COR-L47 (cell line): ENCODE results near the gene PCK1.
A peak's percentile ranks its signal among the peaks of the same experiment; 100 is the strongest.
"Not testable (repeated sequence)": the region's sequence is repeated elsewhere in the genome, so short reads cannot be mapped to it uniquely, and the experiment has no call there.

ENCODE experiments used
- DNase-seq: peaks from one replicate; lab custom pipeline; 2025; lab: John Stamatoyannopoulos, UW

The PCK1 gene

DNA sequence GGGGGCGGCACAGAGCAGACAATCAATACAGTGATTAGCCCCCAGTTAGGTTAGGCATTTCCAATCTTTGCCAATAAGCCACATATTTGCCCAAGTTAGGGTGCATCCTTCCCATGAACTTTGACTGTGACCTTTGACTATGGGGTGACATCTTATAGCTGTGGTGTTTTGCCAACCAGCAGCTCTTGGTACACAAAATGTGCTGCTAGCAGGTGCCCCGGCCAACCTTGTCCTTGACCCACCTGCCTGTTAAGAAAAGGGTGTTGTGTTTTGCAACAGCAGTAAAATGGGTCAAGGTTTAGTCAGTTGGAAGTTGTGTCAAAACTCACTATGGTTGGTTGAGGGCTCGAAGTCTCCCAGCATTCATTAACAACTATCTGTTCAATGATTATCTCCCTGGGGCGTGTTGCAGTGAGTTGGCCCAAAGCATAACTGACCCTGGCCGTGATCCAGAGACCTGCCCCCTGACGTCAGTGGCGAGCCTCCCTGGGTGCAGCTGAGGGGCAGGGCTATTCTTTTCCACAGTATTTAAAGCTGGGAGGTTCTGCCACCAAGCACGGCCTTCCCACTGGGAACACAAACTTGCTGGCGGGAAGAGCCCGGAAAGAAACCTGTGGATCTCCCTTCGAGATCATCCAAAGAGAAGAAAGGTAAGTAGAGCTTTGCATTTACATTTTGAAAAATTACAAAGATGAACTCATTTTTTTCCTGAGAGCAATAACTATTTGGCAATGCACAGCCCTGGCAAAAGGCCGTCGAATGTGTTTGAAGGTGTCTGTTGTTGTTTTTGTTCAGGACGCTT, at the start of gene PCK1:
PCK1 (plus strand) TSS at position 557 of the 802 bp plus-strand sequence. CDS start 302 bp downstream, outside the sequence.
- DNase-seq, result peak; percentile 68

DNA sequence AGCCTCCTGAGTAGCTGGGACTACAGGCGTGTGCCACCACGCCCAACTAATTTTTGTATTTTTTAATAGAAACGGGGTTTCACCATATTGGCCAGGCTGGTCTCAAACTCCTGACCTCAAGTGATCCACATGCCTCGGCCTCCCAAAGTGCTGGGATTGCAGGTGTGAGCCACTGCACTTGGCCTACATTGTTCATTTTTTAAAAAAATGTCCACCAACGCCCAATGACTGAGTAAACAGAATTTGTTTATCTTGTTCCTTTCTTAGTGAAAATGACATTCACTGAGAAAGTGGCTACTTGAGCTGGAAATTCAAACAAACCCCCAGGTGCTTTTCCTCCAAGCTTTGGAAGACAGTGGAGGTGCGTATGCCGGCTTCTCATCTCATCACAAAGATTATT, 49.2 kb upstream of the PCK1 start:
- DNase-seq, result not testable (repeated sequence)

DNA sequence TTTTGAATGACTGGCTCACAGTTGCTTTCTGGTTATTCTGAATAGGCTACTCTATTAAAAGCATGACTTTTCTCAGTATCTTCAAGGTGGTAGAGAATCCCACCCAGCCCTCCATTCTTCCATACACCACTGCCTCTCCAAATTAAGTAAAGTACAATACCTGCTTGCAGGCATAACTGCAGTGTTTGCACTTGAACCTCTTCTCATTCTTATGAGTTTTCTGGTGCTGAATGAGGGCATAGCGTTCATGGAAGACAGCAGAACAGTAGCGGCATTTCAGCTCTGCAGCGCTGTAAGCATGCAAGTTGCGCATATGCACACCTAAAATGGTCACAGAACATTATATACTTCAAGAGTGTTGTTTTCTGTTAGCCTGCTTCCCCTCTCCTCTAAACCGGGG, 48.5 kb upstream of the PCK1 start:
- no peak for DNase-seq

DNA sequence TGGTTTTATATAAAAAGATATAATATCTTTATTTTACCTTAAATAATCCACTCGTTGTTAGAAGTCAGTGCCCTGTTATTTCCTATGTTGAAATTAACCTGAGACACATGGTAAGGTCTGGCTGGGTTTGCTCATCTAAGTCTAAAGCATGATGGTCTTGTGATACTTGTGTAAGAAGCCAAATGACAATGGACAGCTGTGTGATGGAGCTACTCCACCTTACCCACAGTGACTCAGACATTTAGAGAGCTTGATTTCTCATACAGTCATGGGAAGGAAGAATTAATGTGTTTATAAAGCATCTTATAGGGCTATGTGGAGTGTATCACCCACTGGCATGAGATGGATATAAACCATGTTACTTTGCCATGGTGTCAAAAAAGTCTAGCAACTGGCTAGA, 47.7 kb upstream of the PCK1 start:
- DNase-seq, result no peak

DNA sequence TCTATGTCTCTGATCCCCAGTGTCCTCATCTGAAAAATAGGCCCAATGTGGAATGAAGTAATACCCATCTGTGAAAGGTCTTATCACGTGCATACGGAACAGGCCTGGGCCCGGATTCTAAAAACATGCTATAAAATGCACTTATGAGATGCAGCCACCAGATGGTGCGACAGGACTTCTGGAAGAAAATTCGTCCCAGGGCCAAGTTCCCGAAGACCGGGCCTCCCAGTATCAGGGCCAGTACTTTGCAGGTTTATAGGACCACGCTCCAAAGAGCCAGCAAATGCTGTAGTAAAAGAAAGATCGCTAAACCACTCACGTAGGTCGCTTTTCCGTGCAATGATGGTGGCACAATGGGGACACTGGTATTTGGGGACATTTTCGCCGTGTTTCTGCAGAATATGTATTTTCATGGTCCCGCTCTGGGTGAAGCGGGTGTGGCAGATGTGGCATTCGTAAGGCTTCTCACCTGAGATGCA, 46.6 kb upstream of the PCK1 start:
- DNase-seq, result peak; percentile 37

DNA sequence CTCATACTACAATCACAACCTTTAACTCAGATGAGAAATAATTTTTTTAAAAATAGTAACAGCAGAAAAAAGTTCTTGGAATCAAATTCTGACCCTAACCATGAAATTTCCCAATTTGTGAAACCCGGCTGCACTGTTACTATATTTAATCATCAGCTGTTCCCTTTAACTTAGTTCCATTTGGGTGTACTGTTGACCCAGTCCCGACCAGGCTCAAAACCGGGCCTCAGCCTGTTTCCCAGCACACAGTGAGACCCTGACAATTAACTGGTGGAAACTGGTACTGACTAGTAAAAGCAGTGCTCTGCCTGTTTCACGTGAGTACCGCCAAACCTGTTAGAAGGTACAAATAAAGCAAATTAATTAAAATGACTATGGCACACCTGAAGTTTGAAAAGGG, 43.0 kb upstream of the PCK1 start:
- no peak for DNase-seq

DNA sequence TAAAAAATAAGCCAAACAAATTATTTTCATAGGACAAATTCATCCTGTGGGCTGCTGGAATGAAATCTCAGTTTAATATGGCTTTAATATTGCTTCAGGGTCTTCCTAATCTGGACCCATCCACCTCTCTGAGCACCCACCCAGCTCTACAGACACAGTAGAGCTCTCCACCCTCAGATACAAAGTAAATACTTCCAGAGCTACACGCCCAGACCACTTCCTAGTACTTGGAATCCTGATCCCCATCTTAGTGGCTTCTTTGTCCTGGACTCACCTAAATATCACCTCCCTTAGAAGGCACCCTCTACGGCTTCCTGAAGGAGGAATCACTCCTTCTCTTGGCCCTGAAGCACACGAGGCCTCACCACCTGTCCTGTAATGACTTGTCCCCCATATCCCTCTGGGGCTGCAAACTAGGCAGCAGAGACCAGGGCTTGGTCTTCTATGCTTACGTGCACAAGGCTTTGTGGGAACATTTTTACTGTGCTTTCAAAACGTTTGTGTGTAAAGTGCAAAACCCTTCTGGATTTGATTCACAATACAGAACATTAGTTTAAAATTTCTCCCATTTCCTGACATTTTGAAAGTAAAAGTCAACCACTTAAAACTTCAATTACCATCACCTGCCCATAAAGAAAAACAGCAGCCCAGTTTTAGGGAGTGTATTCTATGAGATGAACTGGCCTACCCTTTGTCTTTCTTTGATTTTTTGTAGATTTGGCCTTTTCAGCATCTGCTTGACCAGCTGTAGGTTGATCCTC, 38.4 kb upstream of the PCK1 start:
- no peak for DNase-seq

DNA sequence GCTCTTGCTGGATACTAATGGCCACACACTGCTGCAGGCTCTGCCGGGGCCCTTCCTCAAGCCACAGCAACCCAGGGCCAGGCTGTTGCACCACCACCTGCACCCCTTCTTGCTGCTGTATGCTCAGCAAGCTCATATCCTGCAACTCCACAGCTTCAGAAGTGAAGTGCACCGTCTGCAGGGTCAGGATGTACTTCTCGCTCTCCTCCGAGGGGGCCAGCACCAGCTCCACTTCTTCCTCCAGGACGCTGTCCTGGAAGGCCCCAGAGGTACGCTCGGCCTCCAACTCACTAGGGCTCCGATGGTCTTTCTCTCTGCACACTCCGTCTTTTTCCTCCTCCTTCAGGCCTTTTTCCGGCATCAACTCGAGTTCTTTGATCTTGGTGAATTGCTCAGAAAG, 37.1 kb upstream of the PCK1 start:
- no peak for DNase-seq

DNA sequence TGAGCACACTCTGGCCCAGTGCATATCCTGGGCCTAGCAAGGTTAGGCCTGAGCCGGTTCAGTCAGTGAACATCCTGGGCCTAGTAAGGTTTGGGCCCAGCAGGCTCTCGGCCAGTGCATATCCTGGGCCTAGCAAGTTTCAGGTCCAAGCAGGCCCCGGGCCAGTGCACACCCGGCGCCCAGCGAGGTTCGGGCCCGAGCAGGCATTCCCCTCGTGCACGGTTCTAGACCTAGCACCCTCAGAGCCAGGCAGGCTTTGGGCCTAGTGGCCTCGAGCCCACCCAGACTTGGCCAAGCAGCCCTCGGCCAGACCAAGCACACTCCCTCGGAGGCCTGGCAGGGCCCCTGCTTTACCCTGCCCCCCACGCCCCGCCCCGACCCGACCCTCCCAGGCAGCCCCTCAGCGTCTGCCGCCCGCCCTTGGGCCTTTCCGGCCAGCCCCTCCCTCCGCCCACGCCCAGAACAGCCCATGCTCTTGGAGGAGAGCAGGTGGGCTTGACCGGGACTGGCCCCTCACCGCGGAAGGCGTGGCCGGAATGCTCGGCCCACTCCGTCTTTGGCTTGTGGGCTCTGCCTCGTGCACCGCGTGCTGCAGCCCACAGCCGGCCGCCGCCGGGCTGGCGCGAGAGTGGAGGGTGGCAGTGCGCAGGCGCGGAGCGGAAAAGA, 36.3 kb upstream of the PCK1 start, which contains the start of gene CTCFL:
CTCFL (minus strand) TSS at position 630 of the 666 bp plus-strand sequence. CDS start 935 bp downstream, outside the sequence.
- DNase-seq, result no peak

DNA sequence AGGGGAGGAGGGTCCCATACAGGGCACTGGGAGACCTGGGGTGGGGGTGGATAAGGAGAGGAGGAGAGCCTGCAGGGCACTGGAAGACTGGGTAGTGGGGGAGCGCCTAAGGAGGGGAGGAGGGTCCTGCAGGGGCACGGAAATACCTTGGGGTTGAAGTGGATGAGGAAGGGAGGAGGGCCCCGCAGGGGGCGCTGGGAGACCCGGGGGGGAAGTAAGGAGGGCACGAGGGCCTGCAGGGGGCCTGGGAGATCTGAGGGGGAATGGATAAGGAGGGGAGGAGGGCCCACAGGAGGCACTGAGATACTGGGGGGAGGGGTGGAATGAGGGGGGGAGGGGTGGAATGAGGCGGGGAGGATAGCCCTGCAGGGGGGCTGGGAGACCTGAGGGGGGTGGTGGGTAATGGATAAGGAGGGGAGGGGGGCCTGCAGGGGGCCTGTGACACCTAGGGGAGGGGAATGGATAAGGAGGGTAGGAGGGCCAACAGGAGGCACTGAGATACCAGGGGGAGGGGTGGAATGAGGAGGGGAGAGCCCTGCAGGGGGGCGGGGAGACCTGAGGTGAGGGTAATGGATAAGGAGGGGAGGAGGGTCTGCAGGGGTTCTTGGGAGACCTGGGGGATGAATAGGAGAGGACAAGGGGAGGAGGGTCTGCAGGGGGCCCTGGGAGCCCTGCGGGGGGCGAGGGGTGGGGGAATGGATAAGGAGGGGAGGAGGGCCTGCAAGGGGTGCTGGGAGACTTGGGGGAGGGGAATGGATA, 35.4 kb upstream of the PCK1 start:
- no peak for DNase-seq

DNA sequence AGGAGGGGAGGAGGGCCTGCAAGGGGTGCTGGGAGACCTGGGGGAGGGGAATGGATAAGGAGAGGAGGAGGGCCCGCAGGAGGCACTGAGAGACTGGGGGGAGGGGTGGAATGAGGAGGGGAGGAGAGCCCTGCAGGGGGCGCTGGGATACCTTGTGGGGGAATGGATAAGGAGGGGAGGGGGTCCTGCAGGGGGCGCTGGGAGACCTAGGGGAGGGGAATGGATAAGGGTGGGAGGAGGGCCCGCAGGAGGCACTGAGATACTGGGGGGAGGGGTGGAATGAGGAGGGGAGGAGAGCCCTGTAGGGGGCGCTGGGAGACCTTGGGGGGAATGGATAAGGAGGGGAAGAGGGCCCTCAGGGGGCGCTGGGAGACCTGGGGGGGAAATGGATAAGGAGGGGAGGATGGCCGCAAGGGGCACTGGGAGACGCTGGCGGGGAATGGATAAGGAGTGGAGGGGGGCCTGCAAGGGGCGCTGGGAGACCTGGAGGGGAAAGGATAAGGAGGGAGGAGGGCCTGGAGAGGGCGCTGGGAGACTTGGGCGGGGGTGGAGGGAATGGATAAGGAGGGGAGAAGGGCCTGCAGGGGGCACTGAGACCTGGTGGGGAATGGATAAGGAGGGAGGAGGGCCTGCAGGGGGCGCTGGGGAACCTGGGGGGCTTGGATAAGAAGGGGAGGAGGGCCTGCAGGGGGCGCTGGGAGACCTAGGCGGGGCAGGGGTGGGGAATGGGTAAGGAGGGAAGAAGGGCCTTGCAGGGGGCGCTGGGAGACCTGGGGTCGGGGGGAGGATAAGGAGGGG, 34.6 kb upstream of the PCK1 start:
- DNase-seq, result peak; percentile 15

DNA sequence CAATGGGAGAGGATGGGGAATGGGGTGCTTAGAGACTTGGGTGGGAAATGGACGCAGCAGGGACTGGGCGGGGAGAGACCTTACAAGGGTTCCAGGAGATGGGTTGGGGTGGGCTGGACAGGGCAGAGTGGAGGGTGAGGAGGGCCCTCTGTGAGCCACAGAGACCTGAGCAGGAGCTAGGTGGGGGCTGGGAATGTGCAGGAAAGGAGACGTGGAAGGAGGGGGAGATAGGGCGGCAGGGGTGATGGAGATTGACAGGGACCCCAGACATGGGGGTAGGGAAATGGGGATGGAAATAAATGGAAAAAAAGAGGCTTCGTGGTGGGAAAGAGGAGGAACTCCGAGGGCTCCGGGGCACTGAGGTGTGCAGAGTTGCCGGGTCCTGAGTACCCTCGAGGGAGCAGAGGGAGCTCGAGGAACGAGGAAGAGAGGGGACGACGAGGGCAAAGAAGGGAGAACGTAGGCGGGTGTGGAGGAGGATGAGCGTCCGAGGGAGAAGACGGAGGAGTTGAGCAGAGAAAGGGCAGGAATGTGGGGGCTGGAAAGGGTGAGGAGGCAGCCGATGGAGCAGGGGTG, 33.9 kb upstream of the PCK1 start:
- no peak for DNase-seq

DNA sequence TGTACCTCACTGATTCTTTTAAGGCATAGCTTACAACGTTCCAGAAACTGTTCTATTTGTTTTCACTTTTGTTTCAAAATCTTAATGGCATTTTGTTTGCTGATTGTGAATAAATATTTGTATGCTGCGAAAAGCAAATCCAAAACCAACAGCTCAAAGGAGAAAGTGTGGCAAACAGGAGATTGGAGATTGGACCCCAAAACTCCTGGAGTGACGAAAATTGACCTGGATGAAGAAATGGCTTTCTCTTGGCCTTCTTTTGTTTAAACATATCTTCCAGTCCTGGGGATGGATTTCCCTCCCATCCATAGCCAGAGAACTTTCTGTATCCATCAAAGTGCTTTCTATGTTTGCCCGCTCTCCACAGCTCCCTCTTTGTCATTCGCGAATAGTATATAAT, 33.2 kb upstream of the PCK1 start:
- DNase-seq, result no peak

DNA sequence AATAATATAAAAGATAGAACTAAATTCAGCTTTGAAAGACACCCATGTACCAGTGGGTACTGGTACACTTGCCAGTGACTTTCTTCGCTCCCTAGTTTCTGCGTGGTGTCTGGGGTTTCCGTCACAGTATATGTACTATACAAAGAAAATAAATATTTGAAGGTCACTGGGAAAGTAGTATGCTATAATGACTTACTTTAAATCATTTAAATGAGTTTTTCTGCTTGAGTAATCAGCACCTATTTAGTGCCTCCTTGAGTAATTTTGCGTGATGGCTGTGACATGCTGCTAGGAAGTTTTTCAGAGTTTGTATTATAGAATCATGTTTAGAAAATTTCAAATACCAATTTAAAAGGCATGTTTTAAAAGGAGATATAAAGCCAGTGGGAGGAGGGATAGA, 32.8 kb upstream of the PCK1 start:
- DNase-seq, result no peak

DNA sequence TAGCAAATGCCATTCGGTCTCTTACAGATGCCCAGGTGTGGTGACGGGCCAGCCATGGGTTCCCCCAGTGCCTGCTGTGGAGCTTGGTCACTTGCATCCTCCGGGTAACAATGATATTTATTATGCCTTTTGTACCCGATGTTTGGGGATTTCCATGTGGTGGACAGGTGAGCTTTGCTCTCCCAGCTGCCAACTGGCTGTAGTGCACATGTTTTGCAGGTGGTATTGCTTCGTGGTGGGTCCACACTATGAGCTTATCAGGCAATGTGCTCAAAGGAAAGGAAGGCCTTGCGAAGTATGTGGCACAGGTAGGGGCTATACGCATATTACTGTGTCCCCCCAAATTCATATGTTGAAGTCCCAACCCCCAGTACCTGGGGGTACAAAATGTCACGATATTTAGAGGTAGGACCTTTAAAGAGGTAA, 31.7 kb upstream of the PCK1 start:
- no peak for DNase-seq

DNA sequence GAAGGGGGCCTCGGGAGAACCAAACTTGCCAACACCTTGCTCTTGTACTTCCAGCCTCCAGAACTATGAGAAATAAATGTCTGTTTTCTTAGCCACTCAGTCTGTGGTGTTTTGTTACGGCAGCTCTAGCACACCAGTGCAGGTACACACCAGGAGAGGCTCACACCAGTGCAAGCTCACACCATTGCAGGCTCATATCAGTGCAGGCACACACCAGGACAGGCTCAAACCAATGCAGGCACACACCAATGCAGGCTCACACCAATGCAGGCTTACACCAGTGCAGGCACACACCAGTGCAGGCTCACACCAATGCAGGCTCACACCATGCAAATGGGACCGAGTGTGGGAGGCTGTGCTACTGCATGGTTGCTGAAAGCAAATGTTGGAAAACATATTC, 31.1 kb upstream of the PCK1 start:
- DNase-seq, result no peak

DNA sequence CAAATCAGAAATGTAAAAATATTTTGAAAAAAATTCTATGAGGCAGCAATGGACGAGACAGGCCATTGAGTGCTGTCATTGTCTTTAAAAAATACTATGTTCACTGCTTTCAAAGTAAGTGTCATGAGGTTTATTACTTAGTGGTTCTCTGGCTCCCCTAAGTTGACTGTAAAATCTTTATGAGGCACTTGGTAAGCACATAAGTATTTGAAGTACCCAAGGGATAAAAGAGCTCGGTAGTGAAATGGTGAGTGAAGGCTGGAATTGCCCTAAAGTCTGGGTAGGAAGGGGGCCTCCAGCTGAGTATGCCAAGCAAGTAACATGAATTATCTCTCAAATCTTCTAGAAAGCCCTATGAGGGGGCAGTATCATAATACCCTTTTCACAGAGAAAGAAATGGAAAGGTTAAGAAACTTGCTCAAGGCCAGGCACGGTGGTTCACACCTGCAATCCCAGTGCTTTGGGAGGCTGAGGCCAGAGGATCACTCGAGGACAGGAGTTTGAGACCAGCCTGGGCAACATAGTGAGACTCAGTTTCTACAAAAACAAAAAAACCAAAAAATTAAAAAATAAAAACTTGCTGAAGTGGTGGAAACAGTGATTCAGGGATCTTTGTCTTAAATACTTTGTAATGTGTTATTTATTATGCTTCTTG, 30.5 kb upstream of the PCK1 start:
- DNase-seq, result no peak

DNA sequence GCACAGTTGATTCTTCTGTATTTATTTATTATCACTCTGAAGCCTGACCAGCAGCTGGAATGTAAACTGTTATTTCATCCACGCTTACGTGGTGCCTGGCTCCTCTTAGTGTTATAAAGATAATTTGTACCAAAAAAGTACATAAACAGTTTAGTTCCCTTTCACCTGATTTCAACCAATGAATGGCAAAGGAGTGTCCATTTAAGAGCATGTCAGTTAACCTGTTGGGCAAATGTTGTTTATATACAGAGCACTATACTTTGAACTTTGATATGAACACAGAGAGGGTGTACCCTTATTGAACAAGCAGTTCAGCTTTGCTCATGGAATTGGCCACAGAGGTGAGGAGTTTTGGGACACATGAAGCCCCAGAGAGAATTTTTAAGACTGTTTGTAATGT, 28.8 kb upstream of the PCK1 start:
- no peak for DNase-seq

DNA sequence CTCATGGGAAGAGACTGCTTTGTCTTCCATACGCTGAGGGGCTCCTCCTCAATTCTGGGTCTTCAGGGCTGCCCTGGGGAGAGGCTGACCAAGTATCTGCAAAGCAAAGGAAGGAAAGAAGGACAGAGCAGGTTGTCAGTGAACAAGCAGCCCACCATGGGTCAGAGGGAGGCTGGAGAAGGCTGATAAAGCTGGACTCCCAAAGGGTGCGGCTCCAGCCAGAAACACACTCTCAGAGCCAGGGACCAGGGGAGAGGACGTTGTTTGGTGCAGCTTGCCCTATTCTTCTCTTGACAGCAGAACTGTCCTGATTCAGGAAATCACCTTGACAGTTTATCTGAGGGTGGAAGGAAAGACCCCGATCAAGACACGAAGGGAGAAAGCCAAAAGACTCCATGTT, 25.6 kb upstream of the PCK1 start:
- DNase-seq, result no peak

DNA sequence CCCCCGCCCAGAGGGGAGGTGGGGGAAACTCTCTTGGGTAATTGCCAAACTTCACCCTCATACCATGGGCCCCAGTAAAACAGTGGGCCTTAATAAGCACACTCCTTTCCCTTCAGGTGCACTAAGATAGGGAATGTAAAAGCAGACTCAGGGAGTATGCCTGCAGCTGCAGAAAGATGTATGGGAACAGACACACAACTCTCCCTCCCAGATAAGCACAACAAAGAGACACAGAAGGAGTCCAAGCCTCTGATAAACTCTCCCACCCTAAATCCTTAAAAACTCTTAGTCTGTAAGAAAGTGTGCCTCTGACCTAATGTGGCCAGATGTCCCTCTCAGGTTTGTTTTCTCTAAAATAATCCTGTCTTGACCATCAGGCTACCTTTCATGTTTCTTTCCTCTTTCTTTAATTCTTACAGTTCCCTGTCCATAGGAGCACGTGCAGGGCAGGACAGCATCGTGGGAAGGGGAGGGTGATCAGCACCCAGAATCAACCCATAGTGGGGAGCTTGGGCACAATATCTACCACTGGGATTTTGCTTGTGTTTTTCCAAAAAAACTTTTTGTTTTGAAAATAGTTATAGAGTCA, 24.7 kb upstream of the PCK1 start:
- no peak for DNase-seq
